Measurements from ENCODE around the gene SPATA20. TPM values are rescaled to one million over a fixed set of nuclear protein-coding genes. Genes with fewer than 3 reads are reported as not detected.
A peak's percentile ranks its signal among the peaks of the same experiment; 100 is the strongest.

The SPATA20 gene
- total RNA-seq, 1 donor from 2014 or later, result 22.8 TPM

GRCh38 chr17:50581316-50581715, 34.3 kb downstream of the SPATA20 start:
- Histone ChIP-seq H2AFZ (replicated peaks) (no peak overlapping the region), H3K27ac (no peak overlapping the region), H3F3A (ENCODE audit: low read depth) (peaks cover 4% of the 10 kb centered on the region), H4K20me1 (ENCODE audit: low read depth) (no peaks in the 10 kb centered on the region), H3K4me3 (no peak overlapping the region), H3K9ac (no peak overlapping the region), H3K4me2 (no peak overlapping the region), H3K27me3 (no peaks in the 10 kb centered on the region), H3K9me3 (ENCODE audit: low read depth) (no peaks in the 10 kb centered on the region), H3K4me1 (peaks cover 30% of the 10 kb centered on the region), H3K79me2 (ENCODE audit: low read depth) (no peaks in the 10 kb centered on the region), H3K36me3 (no peaks in the 10 kb centered on the region)
- Mint-ChIP-seq H3K4me3 (no peak overlapping the region), H3K4me1 (peaks cover 48% of the 10 kb centered on the region), H3K36me3 (peaks cover 7% of the 10 kb centered on the region), H3K9me3 (no peaks in the 10 kb centered on the region), H3K27ac (no peak overlapping the region), H3K27me3 (ENCODE audit: insufficient read depth, low read depth) (peaks cover 2% of the 10 kb centered on the region)
- no peak for TF ChIP-seq CTCF (IDR thresholded peaks at IDR 0.05)
- no peak for TF ChIP-seq EZH2 (IDR thresholded peaks at IDR 0.05)
- TF ChIP-seq EZH2phosphoT487 (IDR thresholded peaks at IDR 0.05), result no peak
- DNase-seq (ENCODE audit: low spot score), result no peak

- Histone ChIP-seq H3K9ac (no peak overlapping the region), H3K36me3 (no peaks in the 10 kb centered on the region), H2AFZ (replicated peaks) (no peak overlapping the region), H3K9me3 (ENCODE audit: low read depth) (no peaks in the 10 kb centered on the region), H3K4me2 (no peak overlapping the region), H3K4me1 (peaks cover 34% of the 10 kb centered on the region), H3K79me2 (ENCODE audit: low read depth) (no peaks in the 10 kb centered on the region), H3K27me3 (no peaks in the 10 kb centered on the region), H3F3A (ENCODE audit: low read depth) (peaks cover 7% of the 10 kb centered on the region), H3K27ac (no peak overlapping the region), H4K20me1 (ENCODE audit: low read depth) (no peaks in the 10 kb centered on the region), H3K4me3 (no peak overlapping the region)
- DNase-seq (ENCODE audit: low spot score), result no peak
- no peak overlapping the region for H3K27ac Mint-ChIP-seq
- H3K4me1 Mint-ChIP-seq, result peaks cover 54% of the 10 kb centered on the region
- H3K9me3 Mint-ChIP-seq, result no peaks in the 10 kb centered on the region
- H3K27me3 Mint-ChIP-seq (ENCODE audit: insufficient read depth, low read depth), result peaks cover 2% of the 10 kb centered on the region
- TF ChIP-seq CTCF (IDR thresholded peaks at IDR 0.05) (no peak), EZH2phosphoT487 (IDR thresholded peaks at IDR 0.05) (no peak), EZH2 (IDR thresholded peaks at IDR 0.05) (no peak)
- no peak overlapping the region for H3K4me3 Mint-ChIP-seq
- peaks cover 4% of the 10 kb centered on the region for H3K36me3 Mint-ChIP-seq
Measured at GRCh38 chr17:50582741-50583140, 35.8 kb downstream of the SPATA20 start.

- peaks cover 59% of the 10 kb centered on the region for H3K4me1 Mint-ChIP-seq
- H3K9ac ChIP-seq, result no peak overlapping the region
- no peak overlapping the region for H2AFZ ChIP-seq (replicated peaks)
- H3K4me3 ChIP-seq, result no peak overlapping the region
- H3K36me3 Mint-ChIP-seq, result peaks cover 4% of the 10 kb centered on the region
- H3K4me1 ChIP-seq, result peaks cover 34% of the 10 kb centered on the region
- no peaks in the 10 kb centered on the region for H3K9me3 ChIP-seq (ENCODE audit: low read depth)
- TF ChIP-seq EZH2phosphoT487 (IDR thresholded peaks at IDR 0.05) (no peak), EZH2 (IDR thresholded peaks at IDR 0.05) (no peak), CTCF (IDR thresholded peaks at IDR 0.05) (no peak)
- no peaks in the 10 kb centered on the region for H3K9me3 Mint-ChIP-seq
- H4K20me1 ChIP-seq (ENCODE audit: low read depth), result no peaks in the 10 kb centered on the region
- H3K4me3 Mint-ChIP-seq, result peak overlapping the region; percentile 19
- H3K27ac ChIP-seq, result no peak overlapping the region
- DNase-seq (ENCODE audit: low spot score), result no peak
- no peaks in the 10 kb centered on the region for H3K27me3 ChIP-seq
- peaks cover 2% of the 10 kb centered on the region for H3K27me3 Mint-ChIP-seq (ENCODE audit: insufficient read depth, low read depth)
- no peaks in the 10 kb centered on the region for H3K36me3 ChIP-seq
- no peaks in the 10 kb centered on the region for H3K79me2 ChIP-seq (ENCODE audit: low read depth)
- no peak overlapping the region for H3K4me2 ChIP-seq
- peaks cover 7% of the 10 kb centered on the region for H3F3A ChIP-seq (ENCODE audit: low read depth)
- H3K27ac Mint-ChIP-seq, result peak overlapping the region; percentile 62
Measured at GRCh38 chr17:50583641-50584040, 36.7 kb downstream of the SPATA20 start.

Data from neural progenitor cell (in vitro differentiated cells).